ENCODE results near the gene NUP62.

DNA sequence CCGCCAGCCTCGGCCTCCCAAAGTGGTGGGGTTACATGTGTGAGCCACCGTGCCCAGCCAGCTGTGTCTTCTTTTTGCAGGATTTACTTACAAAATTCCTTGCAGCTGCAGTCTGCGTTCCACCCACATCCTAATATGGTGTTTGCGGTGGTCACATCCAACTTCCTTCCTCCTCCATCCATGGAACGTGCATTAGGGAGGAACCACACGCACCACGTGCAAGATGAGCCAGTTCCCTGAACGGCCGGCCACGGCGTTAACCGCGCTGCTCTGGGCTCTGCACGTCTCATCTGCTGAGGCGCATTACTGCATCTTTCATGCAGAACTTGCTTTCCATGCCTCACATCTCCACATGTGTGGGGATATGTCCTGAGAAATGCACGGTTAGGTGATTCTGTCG is 44.7 kb upstream of the NUP62 start:
- TF ChIP-seq POLR2A (IDR thresholded peaks at IDR 0.05) (no peak), CTCF (IDR thresholded peaks at IDR 0.05) (no peak)
